Measurements from ENCODE around the gene TMEM31.
"Not testable (repeated sequence)": the region's sequence is repeated elsewhere in the genome, so short reads cannot be mapped to it uniquely, and the experiment has no call there.

The TMEM31 gene

GRCh38 chrX:103758555-103758954 is 47.8 kb downstream of the TMEM31 start:
- Histone ChIP-seq H3K27ac (no peak overlapping the region), H3K36me3 (no peaks in the 10 kb centered on the region), H3K9me3 (replicated peaks in 1 of 11) (peaks cover 7 to 15% (median 12%) of the 10 kb centered on the region in 11 experiments; a peak in 17 of 22 replicates), H3K4me1 (peaks cover 0 to 17% (median 15%) of the 10 kb centered on the region in 10 experiments; a peak in 16 of 20 replicates), H3K4me3 (no peak overlapping the region), H3K9ac (no peak overlapping the region), H4K20me1 (no peaks in the 10 kb centered on the region), H3K27me3 (peaks cover 0 to 11% (median 3%) of the 10 kb centered on the region in 11 experiments; a peak in 9 of 22 replicates), H3K4me2 (no peak overlapping the region)
- TF ChIP-seq Cebpa-rat (IDR thresholded peaks at IDR 0.05): no peak

GRCh38 chrX:103763541-103763940 is 52.8 kb downstream of the TMEM31 start:
- H4K20me1 ChIP-seq, H3K4me1 ChIP-seq, H3K4me3 ChIP-seq, H3K9ac ChIP-seq, H3K27ac ChIP-seq, H3K36me3 ChIP-seq, H3K4me2 ChIP-seq, H3K27me3 ChIP-seq: not testable (repeated sequence)
- H3K9me3 ChIP-seq (replicated peaks in 1 of 11): peaks cover 5 to 13% (median 9%) of the 10 kb centered on the region in 11 experiments; a peak in 17 of 22 replicates

All from BLaER1 treated with 17β-estradiol and CSF1 and Interleukin-3, amounts not matched to agents 10 nM and 100 nM (cell line).